AG08395 (cell line): ENCODE results near the gene RPL10.

ENCODE experiments used
- DNase-seq: peaks from one replicate; pipeline ENCODE4 v3.0.0; 2012; ENCODE audit warnings: mixed read lengths, low spot score

RPL10 gene

GRCh38 chrX:154362085-154362742, 36.0 kb upstream of the RPL10 start:
- DNase-seq, result no peak

GRCh38 chrX:154363706-154364439, 34.3 kb upstream of the RPL10 start:
- DNase-seq, result no peak

GRCh38 chrX:154365052-154365600, 33.1 kb upstream of the RPL10 start:
- DNase-seq, result no peak

- no peak for DNase-seq
These were observed 32.0 kb upstream of the RPL10 start for GRCh38 chrX:154365997-154366665.

- DNase-seq, result no peak
These were observed 31.5 kb upstream of the RPL10 start for GRCh38 chrX:154366666-154367055.

GRCh38 chrX:154367474-154368308, 30.5 kb upstream of the RPL10 start:
- no peak for DNase-seq

GRCh38 chrX:154368630-154369448, 29.3 kb upstream of the RPL10 start:
- DNase-seq, result peak; percentile 73

GRCh38 chrX:154369449-154370299, 28.5 kb upstream of the RPL10 start:
- peak; percentile 76 for DNase-seq

- no peak for DNase-seq
These were observed 27.7 kb upstream of the RPL10 start for GRCh38 chrX:154370300-154371016.

- peak; percentile 68 for DNase-seq
These were observed 27.0 kb upstream of the RPL10 start for GRCh38 chrX:154371017-154371788.

- DNase-seq, result no peak
These were observed 26.3 kb upstream of the RPL10 start for GRCh38 chrX:154371789-154372300.

GRCh38 chrX:154372612-154373022, 25.6 kb upstream of the RPL10 start:
- DNase-seq, result peak; percentile 27

- peak; percentile 43 for DNase-seq
These were observed 24.6 kb upstream of the RPL10 start for GRCh38 chrX:154373340-154374306.

- no peak for DNase-seq
These were observed 23.6 kb upstream of the RPL10 start, which contains the start of gene FLNA for GRCh38 chrX:154374313-154375155. TSS of gene FLNA (minus strand) at chrX:154374634. CDS start at chrX:154371245, 3,389 bp downstream.

- DNase-seq, result no peak
These were observed 23.0 kb upstream of the RPL10 start for GRCh38 chrX:154375156-154375504.

GRCh38 chrX:154376774-154377173, 21.4 kb upstream of the RPL10 start:
- no peak for DNase-seq
